ENCODE measurements around the gene TCF3.
"Not testable (repeated sequence)": the region's sequence is repeated elsewhere in the genome, so short reads cannot be mapped to it uniquely, and the experiment has no call there.

The TCF3 gene

DNA sequence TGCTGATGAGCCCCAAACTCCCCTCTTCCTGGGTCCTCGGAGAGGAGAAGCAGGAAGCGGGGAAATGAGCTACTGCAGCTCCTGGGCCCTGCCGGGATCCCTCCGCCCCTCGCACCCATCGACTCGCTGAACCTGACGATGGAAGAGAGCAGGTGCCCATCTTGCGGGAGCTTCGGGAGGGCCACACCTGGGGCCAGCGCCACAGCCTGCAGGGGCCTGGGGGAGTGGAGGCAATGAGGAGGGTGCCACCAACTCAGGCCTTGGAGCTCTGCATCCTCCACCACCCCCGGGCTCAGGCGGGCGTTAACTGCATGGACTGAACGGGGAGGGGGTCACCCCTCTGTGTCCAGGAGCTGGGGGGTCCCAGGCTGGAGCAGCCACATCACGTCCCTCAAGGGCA is 8.3 kb downstream of the TCF3 start:
- no peak overlapping the region for H3K4me3 ChIP-seq (ENCODE audit: low read depth, low read length)
- ChIA-PET CTCF (interaction anchor here (1.5 kb wide), 2 partner anchors 9 to 28 kb away, joined by 3 read pairs; no protein-coding TSS in a partner anchor), POLR2A (interaction anchor here (0.6 to 0.9 kb wide), 2 partner anchors 39 to 152 kb away, joined by 3 read pairs; partner anchors contain the start of gene UQCR11)
- no peak for DNase-seq (ENCODE audit: low read depth, low spot score)
- TF ChIP-seq, protein P1, sequence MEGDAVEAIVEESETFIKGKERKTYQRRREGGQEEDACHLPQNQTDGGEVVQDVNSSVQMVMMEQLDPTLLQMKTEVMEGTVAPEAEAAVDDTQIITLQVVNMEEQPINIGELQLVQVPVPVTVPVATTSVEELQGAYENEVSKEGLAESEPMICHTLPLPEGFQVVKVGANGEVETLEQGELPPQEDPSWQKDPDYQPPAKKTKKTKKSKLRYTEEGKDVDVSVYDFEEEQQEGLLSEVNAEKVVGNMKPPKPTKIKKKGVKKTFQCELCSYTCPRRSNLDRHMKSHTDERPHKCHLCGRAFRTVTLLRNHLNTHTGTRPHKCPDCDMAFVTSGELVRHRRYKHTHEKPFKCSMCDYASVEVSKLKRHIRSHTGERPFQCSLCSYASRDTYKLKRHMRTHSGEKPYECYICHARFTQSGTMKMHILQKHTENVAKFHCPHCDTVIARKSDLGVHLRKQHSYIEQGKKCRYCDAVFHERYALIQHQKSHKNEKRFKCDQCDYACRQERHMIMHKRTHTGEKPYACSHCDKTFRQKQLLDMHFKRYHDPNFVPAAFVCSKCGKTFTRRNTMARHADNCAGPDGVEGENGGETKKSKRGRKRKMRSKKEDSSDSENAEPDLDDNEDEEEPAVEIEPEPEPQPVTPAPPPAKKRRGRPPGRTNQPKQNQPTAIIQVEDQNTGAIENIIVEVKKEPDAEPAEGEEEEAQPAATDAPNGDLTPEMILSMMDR (IDR thresholded peaks at IDR 0.05; ENCODE audit: insufficient read depth, low read length, missing control alignments), result no peak

DNA sequence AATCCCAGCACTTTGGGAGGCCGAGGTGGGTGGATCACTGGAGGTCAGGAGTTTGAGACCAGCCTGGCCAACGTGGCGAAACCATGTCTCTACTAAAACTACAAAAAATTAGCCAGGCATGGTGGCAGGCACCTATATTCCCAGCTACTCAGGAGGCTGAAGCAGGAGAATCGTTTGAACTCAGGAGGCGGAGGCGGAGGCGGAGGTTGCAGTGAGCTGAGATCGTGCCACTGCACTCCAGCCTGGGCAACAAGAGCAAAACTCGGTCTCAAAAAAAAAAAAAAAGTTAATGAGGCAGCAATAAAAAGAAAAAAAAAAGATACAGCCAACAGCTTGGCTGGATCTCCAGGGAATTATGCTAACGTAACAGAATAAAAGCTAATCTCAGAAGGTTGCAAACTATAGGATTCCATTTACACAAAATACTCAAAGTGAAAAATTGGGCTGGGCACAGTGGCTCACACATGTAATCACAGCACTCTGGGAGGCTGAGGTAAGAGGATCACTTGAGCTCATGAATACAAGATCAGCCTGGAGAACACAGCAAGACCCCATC is 11.4 kb downstream of the TCF3 start:
- DNase-seq (ENCODE audit: low read depth, low spot score); POLR2A ChIA-PET: not testable (repeated sequence)
- CTCF ChIA-PET, result interaction anchor here (1.1 to 1.5 kb wide), 4 partner anchors 9 to 35 kb away, joined by 3 to 4 read pairs (median 4); no protein-coding TSS in a partner anchor

GRCh38 chr19:1636325-1637236 is 15.8 kb downstream of the TCF3 start:
- ChIA-PET POLR2A (no interaction called here), CTCF (interaction anchor here (1.1 to 1.5 kb wide), 2 partner anchors 15 to 85 kb away, joined by 3 to 4 read pairs; no protein-coding TSS in a partner anchor)
- TF ChIP-seq, protein P1 (IDR thresholded peaks at IDR 0.05; ENCODE audit: insufficient read depth, low read length, missing control alignments), result no peak
- H3K4me3 ChIP-seq (ENCODE audit: low read depth, low read length), result no peak overlapping the region
- no peak for DNase-seq (ENCODE audit: low read depth, low spot score)

More for the DNA sequence above, 11.4 kb downstream of the TCF3 start:
- H3K4me3 ChIP-seq (ENCODE audit: low read depth, low read length), result not testable (repeated sequence)

DNA sequence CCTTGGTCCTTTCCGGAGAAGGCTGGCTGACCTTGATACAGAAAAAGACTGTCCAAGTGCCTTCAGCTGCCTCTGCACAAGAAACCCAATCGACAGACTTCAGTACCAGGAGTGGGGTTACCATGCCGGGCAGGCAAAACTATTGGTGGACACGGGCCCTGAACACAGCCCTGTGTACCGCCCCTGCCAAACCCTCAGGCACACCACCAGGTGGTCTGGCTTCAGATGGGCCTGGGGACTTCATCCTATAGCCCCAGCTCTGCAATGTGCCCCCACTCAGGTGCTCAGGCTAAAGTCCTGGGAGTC is 17.5 kb downstream of the TCF3 start:
- POLR2A ChIA-PET, result no interaction called here
- DNase-seq (ENCODE audit: low read depth, low spot score), result no peak
- H3K4me3 ChIP-seq (ENCODE audit: low read depth, low read length), result no peak overlapping the region
- TF ChIP-seq, protein P1 (IDR thresholded peaks at IDR 0.05; ENCODE audit: insufficient read depth, low read length, missing control alignments), result no peak
- CTCF ChIA-PET, result interaction anchor here (0.7 to 1.0 kb wide), 2 partner anchors 9 to 10 kb away, joined by 3 read pairs; no protein-coding TSS in a partner anchor

DNA sequence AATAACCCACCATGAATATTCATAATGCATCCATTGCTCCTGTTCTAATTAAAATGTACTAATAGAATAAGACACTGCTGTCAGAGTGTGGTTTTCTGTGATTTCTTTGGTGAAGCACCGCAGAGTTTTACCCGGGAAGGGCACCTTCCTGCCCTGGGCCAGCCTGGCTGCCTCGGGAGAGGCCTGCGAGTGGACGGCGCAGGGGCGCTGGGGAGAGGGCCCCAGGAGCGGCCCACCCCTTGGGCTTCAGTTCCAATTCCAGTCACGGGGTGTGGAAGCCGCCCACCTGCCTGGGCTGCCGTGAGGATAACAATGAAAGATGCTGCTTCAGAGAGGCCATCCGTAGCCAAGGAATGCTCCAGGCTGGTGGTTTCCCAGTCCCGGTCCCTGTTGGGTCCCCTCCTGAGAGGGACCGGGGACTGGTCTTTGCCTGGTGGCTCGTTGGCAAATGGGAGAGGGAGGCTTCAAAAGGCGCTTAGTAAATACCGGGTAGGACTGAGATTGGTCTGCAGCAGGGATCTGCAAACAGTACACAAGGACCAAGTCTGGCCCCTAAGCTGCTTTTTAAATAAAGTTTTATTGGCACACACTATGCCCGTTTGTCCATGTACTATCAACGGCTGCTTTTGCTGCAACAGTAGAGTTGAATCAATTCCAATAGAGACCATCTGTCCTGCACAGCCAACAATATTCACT is 18.0 kb downstream of the TCF3 start:
- ChIA-PET POLR2A (no interaction called here), CTCF (interaction anchor here (0.7 to 1.0 kb wide), 2 partner anchors 9 to 10 kb away, joined by 3 read pairs; no protein-coding TSS in a partner anchor)
- no peak for DNase-seq (ENCODE audit: low read depth, low spot score)
- no peak overlapping the region for H3K4me3 ChIP-seq (ENCODE audit: low read depth, low read length)
- TF ChIP-seq, protein P1 (IDR thresholded peaks at IDR 0.05; ENCODE audit: insufficient read depth, low read length, missing control alignments), result no peak

GRCh38 chr19:1633269-1633826 is 19.1 kb downstream of the TCF3 start:
- no peak overlapping the region for H3K4me3 ChIP-seq (ENCODE audit: low read depth, low read length)
- TF ChIP-seq, protein P1 (IDR thresholded peaks at IDR 0.05; ENCODE audit: insufficient read depth, low read length, missing control alignments), result no peak
- POLR2A ChIA-PET, result no interaction called here
- DNase-seq (ENCODE audit: low read depth, low spot score), result no peak
- CTCF ChIA-PET, result no interaction called here
